CD4-positive, alpha-beta T cell treated with Interleukin-17A for 4 hours (primary cell): ENCODE results near the gene RDH16.
A peak's percentile ranks its signal among the peaks of the same experiment; 100 is the strongest.
"Not testable (repeated sequence)": the region's sequence is repeated elsewhere in the genome, so short reads cannot be mapped to it uniquely, and the experiment has no call there.

Source experiments
- DNase-seq: peaks from one replicate; pipeline ENCODE4 v3.0.0-alpha.2; 2020; ENCODE audit warnings: mixed read lengths

Gene RDH16

GRCh38 chr12:56988207-56988739 lies 30.9 kb upstream of the RDH16 start:
- DNase-seq: no peak

- peak; percentile 86 for DNase-seq
Observed at GRCh38 chr12:56987551-56988053, 30.2 kb upstream of the RDH16 start.

GRCh38 chr12:56987011-56987410 lies 29.6 kb upstream of the RDH16 start:
- no peak for DNase-seq

- DNase-seq: peak; percentile 24
Observed at GRCh38 chr12:56985714-56986113, 28.3 kb upstream of the RDH16 start.

- DNase-seq: no peak
Observed at GRCh38 chr12:56983386-56983785, 26.0 kb upstream of the RDH16 start.

- DNase-seq: not testable (repeated sequence)
Observed at GRCh38 chr12:56982578-56983236, 25.3 kb upstream of the RDH16 start.

GRCh38 chr12:56980941-56981530 lies 23.6 kb upstream of the RDH16 start:
- DNase-seq: no peak

- no peak for DNase-seq
Observed at GRCh38 chr12:56980268-56980667, 22.9 kb upstream of the RDH16 start.

GRCh38 chr12:56979628-56980027 lies 22.2 kb upstream of the RDH16 start:
- DNase-seq: no peak

GRCh38 chr12:56978397-56979138 lies 21.2 kb upstream of the RDH16 start:
- DNase-seq: no peak

GRCh38 chr12:56977361-56977760 lies 20.0 kb upstream of the RDH16 start:
- not testable (repeated sequence) for DNase-seq

GRCh38 chr12:56974224-56974623 lies 16.8 kb upstream of the RDH16 start:
- DNase-seq: not testable (repeated sequence)

GRCh38 chr12:56968910-56969309 lies 11.5 kb upstream of the RDH16 start:
- not testable (repeated sequence) for DNase-seq

GRCh38 chr12:56965997-56966642 lies 8.7 kb upstream of the RDH16 start:
- DNase-seq: not testable (repeated sequence)

GRCh38 chr12:56965124-56965523 lies 7.7 kb upstream of the RDH16 start:
- DNase-seq: not testable (repeated sequence)

GRCh38 chr12:56963557-56963956 lies 6.1 kb upstream of the RDH16 start:
- DNase-seq: not testable (repeated sequence)

- not testable (repeated sequence) for DNase-seq
Observed at GRCh38 chr12:56962247-56962646, 4.8 kb upstream of the RDH16 start.

GRCh38 chr12:56958422-56958821 lies 1.0 kb upstream of the RDH16 start:
- no peak for DNase-seq

GRCh38 chr12:56955631-56956256 lies 1.7 kb downstream of the RDH16 start:
- no peak for DNase-seq

- no peak for DNase-seq
Observed at GRCh38 chr12:56954958-56955355, 2.5 kb downstream of the RDH16 start.

GRCh38 chr12:56954057-56954957 lies 3.1 kb downstream of the RDH16 start:
- no peak for DNase-seq
